GM19351 (cell line): ENCODE results near the gene LY6G6C.

Experiments used
- ATAC-seq: cut with Tn5 transposase; IDR thresholded peaks from one replicate; pipeline ENCODE4 v1.9.1; 2021; ENCODE audit warnings: mild to moderate bottlenecking, moderate library complexity; ENCODE audit not compliant: unreplicated experiment

Gene LY6G6C

GRCh38 chr6:31727717-31728671 lies 6.4 kb upstream of the LY6G6C start:
- no peak for ATAC-seq

GRCh38 chr6:31727034-31727716 lies 5.6 kb upstream of the LY6G6C start:
- ATAC-seq = peak; percentile 73

- ATAC-seq = no peak
Observed at GRCh38 chr6:31725502-31726350, 4.2 kb upstream of the LY6G6C start.

GRCh38 chr6:31723980-31724691 lies 2.6 kb upstream of the LY6G6C start:
- ATAC-seq = no peak

GRCh38 chr6:31723245-31723979 lies 1.9 kb upstream of the LY6G6C start, which contains the start of gene MPIG6B:
Gene MPIG6B (plus strand): TSS chr6:31723373. CDS start chr6:31723384, 11 bp downstream.
- no peak for ATAC-seq

GRCh38 chr6:31722173-31722572 lies 627 bp upstream of the LY6G6C start:
- ATAC-seq = no peak

GRCh38 chr6:31720196-31720770 lies 1.3 kb downstream of the LY6G6C start:
- no peak for ATAC-seq

GRCh38 chr6:31719001-31719400 lies 2.5 kb downstream of the LY6G6C start:
- no peak for ATAC-seq

GRCh38 chr6:31718265-31718664 lies 3.3 kb downstream of the LY6G6C start:
- ATAC-seq = no peak

- ATAC-seq = no peak
Observed at GRCh38 chr6:31717499-31718222, 3.9 kb downstream of the LY6G6C start.

- no peak for ATAC-seq
Observed at GRCh38 chr6:31715022-31715958, 6.3 kb downstream of the LY6G6C start, which contains the start of gene LY6G6D. Gene LY6G6D (plus strand): TSS chr6:31715348. CDS start chr6:31715356, 8 bp downstream.

- no peak for ATAC-seq
Observed at GRCh38 chr6:31713991-31714684, 7.4 kb downstream of the LY6G6C start.

GRCh38 chr6:31713465-31713864 lies 8.1 kb downstream of the LY6G6C start:
- no peak for ATAC-seq

- ATAC-seq = no peak
Observed at GRCh38 chr6:31712296-31712695, 9.2 kb downstream of the LY6G6C start.

- no peak for ATAC-seq
Observed at GRCh38 chr6:31711233-31711632, 10.3 kb downstream of the LY6G6C start.

GRCh38 chr6:31710523-31711219 lies 10.9 kb downstream of the LY6G6C start:
- no peak for ATAC-seq
